NCI-H187 treated with DMSO at 0.1 percent for 48 hours (cell line): Measurements from ENCODE around the gene KHDRBS2.
"Not testable (repeated sequence)": the region's sequence is repeated elsewhere in the genome, so short reads cannot be mapped to it uniquely, and the experiment has no call there.

ENCODE experiments used
- DNase-seq: peaks from one replicate; lab custom pipeline; 2025; lab: John Stamatoyannopoulos, UW

Gene KHDRBS2

GRCh38 chr6:61857541-61857940 lies 428.5 kb downstream of the KHDRBS2 start:
- no peak for DNase-seq

- DNase-seq: no peak
Observed at GRCh38 chr6:61841958-61842357, 444.1 kb downstream of the KHDRBS2 start.

GRCh38 chr6:61835237-61835636 lies 450.8 kb downstream of the KHDRBS2 start:
- no peak for DNase-seq

- no peak for DNase-seq
Observed at GRCh38 chr6:61833176-61833755, 452.8 kb downstream of the KHDRBS2 start.

- no peak for DNase-seq
Observed at GRCh38 chr6:61817716-61818115, 468.3 kb downstream of the KHDRBS2 start.

GRCh38 chr6:61810047-61810446 lies 476.0 kb downstream of the KHDRBS2 start:
- DNase-seq: no peak

- no peak for DNase-seq
Observed at GRCh38 chr6:61809004-61809595, 476.9 kb downstream of the KHDRBS2 start.

GRCh38 chr6:61787998-61788397 lies 498.0 kb downstream of the KHDRBS2 start:
- DNase-seq: no peak

GRCh38 chr6:61769446-61769845 lies 516.6 kb downstream of the KHDRBS2 start:
- DNase-seq: not testable (repeated sequence)

- DNase-seq: no peak
Observed at GRCh38 chr6:61755739-61756138, 530.3 kb downstream of the KHDRBS2 start.

GRCh38 chr6:61751986-61752385 lies 534.0 kb downstream of the KHDRBS2 start:
- DNase-seq: no peak

- DNase-seq: no peak
Observed at GRCh38 chr6:61745994-61746393, 540.0 kb downstream of the KHDRBS2 start.

GRCh38 chr6:61711849-61712248 lies 574.2 kb downstream of the KHDRBS2 start:
- DNase-seq: no peak

- DNase-seq: no peak
Observed at GRCh38 chr6:61688165-61688564, 597.9 kb downstream of the KHDRBS2 start.

GRCh38 chr6:61682562-61682961 lies 603.5 kb downstream of the KHDRBS2 start:
- DNase-seq: no peak

GRCh38 chr6:61679625-61680024 lies 606.4 kb downstream of the KHDRBS2 start:
- no peak for DNase-seq

- no peak for DNase-seq
Observed at GRCh38 chr6:61675734-61676133, 610.3 kb downstream of the KHDRBS2 start.

GRCh38 chr6:61649845-61650244 lies 636.2 kb downstream of the KHDRBS2 start:
- DNase-seq: no peak

GRCh38 chr6:61640463-61640862 lies 645.6 kb downstream of the KHDRBS2 start:
- DNase-seq: no peak
